Epidermal melanocyte (primary cell): ENCODE data around the gene SLC44A5.
"Not testable (repeated sequence)": the region's sequence is repeated elsewhere in the genome, so short reads cannot be mapped to it uniquely, and the experiment has no call there.

Source experiments
- DNase-seq: peaks from one replicate; pipeline ENCODE4 v3.0.0; 2011; ENCODE audit warnings: low spot score; ENCODE audit not compliant: insufficient read length

The SLC44A5 gene

GRCh38 chr1:75611014-75611413, at the start of gene SLC44A5:
Gene SLC44A5, minus strand, starts transcription at chr1:75611114. Its CDS starts 69,667 bp downstream, at chr1:75541447.
- DNase-seq, result no peak

DNA sequence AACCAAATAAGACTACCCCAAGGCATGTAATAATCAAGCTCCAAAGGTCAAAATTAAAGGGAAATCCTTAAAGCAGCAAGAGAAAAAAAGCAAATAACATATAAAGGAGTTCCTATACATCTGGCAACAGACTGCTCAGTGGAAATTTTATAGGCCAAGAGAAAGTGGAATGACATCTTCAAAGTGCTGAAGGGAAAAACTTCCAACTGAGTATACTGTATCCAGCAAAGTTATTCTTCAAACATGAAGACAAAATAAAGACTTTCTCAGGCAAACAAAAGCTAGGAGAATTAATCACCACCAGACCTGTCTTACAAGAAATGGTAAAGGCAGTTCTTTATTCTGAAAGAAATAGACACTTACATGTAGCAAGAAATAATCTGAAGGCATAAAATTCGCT, 45.0 kb upstream of the SLC44A5 start:
- DNase-seq, result no peak

GRCh38 chr1:75647183-75647582, 36.3 kb upstream of the SLC44A5 start:
- not testable (repeated sequence) for DNase-seq

DNA sequence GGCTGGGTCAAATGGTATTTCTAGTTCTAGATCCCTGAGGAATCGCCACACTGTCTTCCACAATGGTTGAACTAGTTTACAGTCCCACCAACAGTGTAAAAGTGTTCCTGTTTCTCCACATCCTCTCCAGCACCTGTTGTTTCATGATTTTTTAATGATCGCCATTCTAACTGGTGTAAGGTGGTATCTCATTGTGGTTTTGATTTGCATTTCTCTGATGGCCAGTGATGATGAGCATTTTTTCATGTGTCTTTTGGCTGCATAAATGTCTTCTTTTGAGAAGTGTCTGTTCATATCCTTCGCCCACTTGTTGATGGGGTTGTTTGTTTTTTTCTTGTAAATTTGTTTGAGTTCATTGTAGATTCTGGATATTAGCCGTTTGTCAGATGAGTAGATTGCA, 34.2 kb upstream of the SLC44A5 start:
- DNase-seq, result not testable (repeated sequence)

GRCh38 chr1:75643460-75643859, 32.5 kb upstream of the SLC44A5 start:
- no peak for DNase-seq

DNA sequence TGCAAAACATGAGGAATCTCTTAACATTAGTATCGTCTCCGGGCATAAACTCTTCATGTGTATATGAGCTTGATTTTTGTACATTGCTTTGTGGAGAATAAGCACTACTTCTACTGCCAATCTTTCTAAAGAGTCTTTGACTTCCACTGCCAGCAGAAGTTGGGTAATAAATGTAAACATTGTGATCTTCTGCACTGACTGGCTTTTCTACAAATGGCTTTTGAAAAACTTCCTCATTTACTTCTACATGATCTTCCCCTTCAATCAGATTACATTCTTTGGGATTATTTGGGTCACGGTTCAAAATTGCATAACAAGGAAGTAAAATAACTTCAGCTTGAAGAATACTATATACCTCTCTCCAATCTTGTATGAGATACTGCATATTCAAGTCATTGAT, 30.4 kb upstream of the SLC44A5 start:
- no peak for DNase-seq

- no peak for DNase-seq
These were observed 29.2 kb upstream of the SLC44A5 start for GRCh38 chr1:75640137-75640536.

DNA sequence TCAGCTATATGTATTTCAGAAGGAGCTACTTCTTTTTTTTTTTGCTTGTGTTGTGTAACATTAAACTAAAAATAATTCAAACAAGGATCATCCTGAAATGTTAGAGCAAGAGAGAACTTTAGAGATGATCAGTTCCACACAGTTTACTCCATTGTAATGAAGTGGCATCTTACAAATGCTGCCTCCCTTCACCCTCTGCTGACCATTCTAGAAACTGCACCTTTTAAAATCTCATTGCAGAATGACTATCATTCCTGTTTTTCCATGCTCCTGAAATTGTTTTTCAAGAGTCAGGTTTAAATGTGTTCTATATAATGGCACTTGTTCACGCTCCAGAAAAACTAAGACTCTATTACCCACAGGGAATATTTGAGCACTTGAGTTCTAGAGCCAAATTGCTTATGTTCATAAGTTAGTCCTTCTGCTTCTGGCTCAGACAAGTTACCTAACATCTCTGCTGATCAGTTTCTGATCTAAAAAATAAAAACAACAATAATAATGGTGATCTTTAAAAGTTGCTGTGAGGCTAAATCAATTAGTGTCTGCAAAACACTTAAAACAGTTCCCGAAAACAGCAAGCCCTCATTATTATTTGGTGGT, 21.5 kb upstream of the SLC44A5 start:
- peak; percentile 45 for DNase-seq

- DNase-seq, result no peak
These were observed 20.1 kb upstream of the SLC44A5 start for GRCh38 chr1:75630998-75631397.

GRCh38 chr1:75630004-75630594, 19.2 kb upstream of the SLC44A5 start:
- no peak for DNase-seq

DNA sequence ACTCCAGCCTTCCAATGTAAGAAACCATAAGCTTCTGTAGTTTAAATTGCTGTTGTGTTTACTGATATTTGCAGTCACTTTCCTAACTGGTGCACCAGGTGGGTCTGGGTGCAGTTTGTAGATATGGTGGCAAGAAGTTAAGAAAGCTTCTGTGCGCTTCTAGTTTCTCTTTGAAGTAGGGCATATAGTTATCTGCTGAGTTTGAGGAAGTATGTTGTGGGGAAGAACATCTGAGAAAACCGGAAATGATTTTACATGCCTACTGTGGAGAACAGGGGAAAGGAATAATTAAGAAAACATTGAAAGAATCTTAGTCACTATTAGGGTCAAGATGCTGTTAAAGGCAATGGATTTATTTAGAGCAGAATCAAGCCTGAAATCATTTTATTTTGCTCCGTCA, 14.9 kb upstream of the SLC44A5 start:
- no peak for DNase-seq

GRCh38 chr1:75618382-75618781, 7.5 kb upstream of the SLC44A5 start:
- DNase-seq, result no peak

- DNase-seq, result no peak
These were observed 5.8 kb upstream of the SLC44A5 start for GRCh38 chr1:75616436-75617433.

DNA sequence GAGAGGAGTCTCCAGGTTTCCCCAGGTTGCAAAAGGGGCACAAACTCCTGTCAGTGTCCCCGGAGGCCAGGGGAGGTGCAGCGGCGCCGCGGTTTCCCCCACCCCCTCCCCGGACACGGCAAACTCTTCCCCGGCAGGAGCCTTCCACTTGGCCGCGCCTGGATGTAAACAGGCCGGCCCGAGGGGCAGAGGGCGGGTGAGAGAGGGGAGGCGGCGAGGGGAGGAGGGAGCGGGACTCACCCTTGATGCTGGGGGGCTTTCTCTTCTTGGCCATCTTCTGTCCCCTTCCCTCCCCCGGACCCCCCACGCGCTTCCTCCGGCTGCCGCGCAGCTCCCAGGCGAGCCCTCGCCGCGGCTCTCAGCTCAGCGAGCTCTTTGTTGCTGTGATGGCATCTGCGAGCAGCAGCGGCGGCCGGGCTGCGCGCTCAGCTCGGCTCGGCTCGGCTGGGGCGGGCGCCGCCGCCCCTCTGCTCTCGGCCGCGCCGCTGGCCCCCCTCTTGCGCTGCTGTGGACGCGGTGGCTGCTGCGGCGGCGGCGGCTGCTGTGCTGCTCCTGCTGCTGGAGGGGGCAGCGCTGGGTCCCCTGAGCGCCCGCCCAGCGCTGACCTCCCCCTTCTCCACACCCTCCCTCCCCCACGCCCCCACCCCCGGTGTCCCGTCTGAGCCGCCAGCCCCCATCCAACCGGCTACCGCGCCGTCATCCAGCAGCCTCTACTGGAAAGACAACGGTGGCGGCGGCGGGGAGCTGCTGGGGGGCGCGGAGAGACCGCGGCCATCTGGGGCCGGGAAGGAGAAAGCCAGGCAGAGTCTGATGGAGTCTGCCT, 4.9 kb upstream of the SLC44A5 start:
- DNase-seq, result peak; percentile 20

DNA sequence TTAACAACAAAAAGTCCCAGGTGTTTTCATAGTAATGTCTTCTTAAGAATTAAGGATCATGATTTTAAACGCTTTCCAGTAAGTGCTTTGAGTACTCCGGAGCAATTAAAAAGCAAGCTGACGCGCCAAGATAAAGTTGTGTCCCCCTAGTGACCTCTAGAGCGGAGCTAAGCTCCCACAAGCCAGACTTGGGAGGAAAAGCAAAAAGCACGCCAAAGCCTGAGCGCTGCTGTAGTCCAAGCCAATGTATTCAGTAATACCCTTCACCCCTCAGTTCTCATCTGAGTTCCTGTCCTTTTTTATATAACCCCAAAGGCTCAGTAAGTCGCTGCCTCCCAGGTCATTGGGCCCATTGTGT, 3.5 kb upstream of the SLC44A5 start:
- no peak for DNase-seq

- DNase-seq, result no peak
These were observed 3.0 kb upstream of the SLC44A5 start for GRCh38 chr1:75613916-75614315.

- no peak for DNase-seq
These were observed 2.1 kb upstream of the SLC44A5 start for GRCh38 chr1:75612976-75613375.

GRCh38 chr1:75602486-75602885, 8.4 kb downstream of the SLC44A5 start:
- no peak for DNase-seq

- no peak for DNase-seq
These were observed 10.1 kb downstream of the SLC44A5 start for GRCh38 chr1:75600781-75601180.

DNA sequence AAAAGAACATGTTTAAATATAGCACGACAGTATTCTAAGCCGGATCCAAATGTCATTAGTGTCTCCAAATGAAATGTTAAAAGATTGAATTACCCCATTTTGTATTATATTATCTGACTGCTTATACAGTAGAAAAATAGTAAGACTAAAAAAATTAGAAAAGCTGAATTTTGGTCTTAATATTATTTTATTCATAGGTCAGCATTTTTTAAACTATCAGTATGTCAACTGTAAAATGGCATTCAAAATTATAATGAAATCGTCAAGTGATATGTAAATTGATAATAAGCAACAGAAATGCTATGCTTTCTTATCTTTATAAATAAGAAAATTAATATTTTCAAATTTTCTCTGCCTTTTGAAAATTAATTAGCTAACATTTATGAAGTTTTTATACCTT, 16.6 kb downstream of the SLC44A5 start:
- no peak for DNase-seq

DNA sequence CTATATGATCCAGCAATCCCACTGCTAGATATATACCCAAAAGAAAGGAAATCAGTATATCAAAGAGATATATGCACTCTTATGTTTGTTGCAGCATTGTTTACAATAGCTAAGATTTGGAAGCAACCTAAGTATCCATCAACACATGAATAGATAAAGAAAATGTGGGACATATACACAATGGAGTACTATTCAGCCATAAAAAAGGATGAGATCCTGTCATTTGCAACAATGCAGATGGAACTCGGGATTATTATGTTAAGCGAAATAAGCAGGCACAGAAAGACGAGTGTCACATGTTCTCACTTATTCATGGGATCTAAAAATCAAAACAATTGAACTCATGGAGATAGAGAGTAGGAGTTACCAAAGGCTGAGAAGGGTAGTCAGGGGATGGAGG, 17.5 kb downstream of the SLC44A5 start:
- DNase-seq, result not testable (repeated sequence)
